Superior temporal gyrus (tissue), 1 donor: ENCODE results near the gene HOMER2.
"Not testable (repeated sequence)": the region's sequence is repeated elsewhere in the genome, so short reads cannot be mapped to it uniquely, and the experiment has no call there.

Experiments used
- DNase-seq: peaks from one replicate; pipeline ENCODE4 v3.0.0-alpha.2; 2016; ENCODE audit errors: extremely low spot score

The HOMER2 gene

DNA sequence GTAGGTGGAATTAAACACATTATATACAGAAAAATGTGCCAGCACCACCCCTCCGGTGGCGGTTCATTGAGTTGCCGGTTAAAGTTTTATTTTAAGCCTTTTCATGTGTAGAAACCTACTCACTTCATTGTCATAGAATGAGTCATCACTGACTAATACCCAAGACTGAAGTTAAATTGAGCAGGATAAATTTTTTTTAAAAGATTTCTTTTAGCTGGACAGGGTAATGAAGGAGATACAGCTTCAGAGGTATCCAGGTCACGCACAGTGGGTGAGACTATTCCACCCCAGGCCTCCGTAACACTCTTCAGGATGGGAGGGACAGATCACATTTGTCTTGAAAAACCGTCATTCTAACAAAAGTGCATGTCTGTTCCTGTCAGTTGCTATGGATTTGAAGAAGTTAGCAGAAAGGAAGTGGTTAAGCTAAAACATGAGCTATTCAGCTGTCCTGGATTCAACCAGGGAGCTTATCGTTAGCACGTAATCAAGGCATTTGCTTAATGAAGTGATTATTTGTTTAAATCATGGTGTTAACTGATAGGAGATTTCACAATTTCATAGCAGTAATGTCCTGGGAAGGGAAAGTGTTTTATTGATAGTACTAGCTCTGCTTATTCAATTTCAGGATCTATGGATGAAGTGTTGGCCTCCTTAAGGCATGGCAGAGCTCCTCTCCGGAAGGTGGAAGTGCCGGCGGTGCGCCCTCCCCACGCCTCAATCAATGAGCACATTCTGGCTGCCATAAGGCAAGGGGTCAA, 119.7 kb downstream of the HOMER2 start:
- no peak for DNase-seq

DNA sequence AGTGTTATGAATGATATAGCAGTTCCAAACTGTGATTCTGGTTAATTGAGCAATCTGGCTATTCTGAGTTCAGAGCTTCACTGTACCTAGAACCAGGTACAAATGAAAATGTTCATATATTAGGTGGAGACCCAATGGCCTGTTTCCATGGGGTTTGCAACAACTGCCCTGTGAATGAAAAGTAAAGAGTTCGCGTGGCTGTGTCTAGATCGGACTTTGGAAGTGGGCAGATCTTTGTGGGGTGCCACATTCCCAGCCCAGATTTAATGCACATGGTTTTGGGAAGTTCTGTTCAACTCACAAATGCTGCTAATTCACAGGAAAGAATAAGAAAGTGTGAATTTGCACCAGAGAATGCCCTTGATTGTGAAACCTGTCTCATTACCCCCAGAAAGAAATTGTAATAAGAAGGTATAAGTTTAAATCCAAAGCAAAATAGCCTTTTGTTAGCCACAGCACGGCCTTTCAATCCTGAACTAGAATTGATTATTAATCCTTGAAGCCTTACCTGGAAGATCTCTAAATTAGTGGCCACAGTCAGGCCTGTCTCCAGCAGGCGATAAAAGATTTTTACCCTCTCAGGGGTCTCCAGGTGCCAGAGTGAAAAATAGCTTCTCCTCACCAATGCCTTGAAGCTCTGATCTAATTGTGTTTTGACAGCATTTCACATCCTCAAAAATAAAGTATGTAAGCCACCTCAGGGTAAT, 120.5 kb downstream of the HOMER2 start:
- no peak for DNase-seq

DNA sequence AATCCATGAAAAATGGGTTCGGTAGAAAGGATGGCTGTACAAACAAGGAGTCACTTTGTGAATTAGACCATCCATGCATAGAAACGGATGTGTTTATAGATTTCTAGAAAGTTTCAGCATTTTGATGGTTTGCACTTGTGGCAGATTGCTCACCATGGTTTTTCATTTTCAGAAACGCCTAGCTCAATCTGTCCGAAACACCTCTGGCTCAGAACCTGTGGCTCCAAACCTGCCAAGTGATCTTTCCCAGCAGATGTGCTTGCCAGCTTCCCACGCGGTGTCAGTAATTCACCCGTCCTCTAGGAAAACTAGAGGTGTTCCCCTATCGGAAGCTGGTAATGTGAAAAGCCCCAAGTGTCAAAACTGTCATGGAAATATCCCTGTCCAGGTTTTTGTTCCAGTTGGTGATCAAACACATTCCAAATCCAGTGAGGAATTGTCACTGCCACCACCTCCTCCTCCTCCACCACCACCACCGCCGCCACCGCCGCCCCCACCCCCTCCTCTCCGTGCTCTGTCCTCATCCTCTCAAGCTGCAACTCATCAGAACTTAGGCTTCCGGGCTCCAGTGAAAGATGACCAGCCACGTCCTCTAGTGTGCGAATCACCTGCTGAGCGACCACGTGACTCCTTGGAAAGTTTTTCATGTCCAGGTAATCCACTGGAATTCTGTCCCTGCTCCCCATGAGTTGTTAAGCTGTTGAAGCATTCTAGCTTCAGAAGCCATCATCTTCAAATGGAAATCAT, 121.9 kb downstream of the HOMER2 start:
- DNase-seq = no peak

DNA sequence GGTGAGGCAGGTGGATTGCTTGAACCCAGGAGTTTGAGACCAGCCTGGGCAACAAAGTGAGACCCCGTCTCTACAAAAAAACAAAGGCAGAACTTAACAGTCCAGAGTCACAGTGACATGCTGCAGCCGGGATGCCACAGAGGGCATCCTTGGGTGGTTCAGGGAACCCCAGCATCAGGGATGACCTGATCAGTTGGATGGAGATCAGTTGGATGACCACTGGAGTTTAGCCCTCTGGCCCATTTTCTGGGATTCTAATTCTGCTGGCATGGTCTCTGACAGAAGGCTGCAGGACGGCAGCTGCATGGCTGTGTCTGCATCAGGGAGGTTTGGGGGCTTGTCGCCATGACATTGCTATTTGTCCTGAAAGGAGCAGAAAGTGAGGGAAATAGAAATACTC, 123.3 kb downstream of the HOMER2 start:
- no peak for DNase-seq

DNA sequence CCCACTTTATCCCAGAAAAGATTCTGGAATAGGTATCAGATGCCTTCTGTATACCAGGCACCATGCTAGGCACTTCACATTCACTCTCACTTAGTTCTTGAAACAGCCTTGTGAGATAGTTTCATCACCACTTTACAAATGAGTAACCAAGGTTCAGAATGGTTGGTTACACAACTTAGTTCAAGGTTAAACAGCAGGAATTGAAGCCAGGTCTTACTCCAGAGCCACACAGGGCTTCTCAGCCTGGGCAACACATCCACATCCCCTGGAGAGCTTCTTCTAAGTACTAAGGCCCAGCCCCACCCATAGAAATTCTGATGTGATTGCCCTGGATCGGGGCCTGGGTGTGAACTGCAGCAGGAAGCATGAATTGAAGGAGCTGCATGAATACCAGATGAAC, 124.4 kb downstream of the HOMER2 start:
- no peak for DNase-seq

DNA sequence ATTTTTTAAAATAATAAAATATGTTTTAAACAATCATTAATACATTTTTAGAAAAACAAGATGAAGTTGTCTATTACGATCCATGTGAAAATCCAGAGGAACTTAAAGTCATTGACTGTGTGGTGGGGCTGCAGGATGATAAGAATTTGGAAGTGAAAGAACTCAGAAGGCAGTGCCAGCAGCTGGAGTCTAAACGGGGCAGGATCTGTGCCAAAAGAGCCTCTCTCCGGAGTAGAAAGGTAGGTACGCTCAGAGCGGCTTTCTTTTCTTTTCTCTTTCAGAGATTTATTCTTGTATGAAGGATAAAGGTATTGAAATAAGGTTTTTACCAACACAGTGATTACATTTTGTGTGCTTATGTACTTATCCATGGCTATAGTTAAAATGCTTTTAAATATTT, 129.5 kb downstream of the HOMER2 start:
- DNase-seq = no peak

DNA sequence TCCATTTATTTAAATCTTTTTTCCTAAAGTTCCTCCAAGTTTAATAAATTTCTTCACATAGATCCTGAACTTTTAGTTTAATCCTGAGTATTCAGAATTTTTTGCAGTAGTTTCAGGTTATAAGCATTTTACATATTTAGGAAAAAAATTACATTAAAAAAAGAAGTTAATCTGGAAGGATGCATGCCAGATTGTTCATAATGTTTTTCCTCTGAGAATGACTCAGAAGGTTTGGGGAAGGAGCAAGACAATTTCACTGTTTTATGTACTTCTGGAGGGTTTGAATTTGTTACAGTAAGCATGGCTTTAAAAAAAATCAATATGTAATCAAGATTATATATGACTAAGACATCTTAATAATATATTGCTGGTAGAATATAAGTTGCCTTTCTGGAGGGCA, 130.7 kb downstream of the HOMER2 start:
- not testable (repeated sequence) for DNase-seq

DNA sequence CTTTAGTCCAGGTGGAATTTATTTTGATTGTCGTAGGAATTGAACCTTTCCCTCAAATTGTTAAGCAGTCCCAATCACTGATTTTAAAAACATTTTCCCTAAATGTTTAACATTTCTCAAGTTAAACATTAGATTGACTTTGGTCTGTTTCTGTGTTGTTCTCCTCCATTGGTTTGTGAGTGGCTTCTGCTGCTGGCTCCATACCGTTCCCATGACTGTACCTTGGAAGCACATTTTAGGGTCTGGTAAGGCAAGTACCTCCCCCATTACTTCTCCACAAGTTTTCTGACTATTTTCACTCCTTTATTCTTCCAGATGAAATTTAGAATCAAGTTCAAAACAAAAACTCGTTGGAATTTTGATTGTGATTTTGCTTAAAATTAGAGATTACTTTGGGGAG, 131.1 kb downstream of the HOMER2 start:
- not testable (repeated sequence) for DNase-seq

DNA sequence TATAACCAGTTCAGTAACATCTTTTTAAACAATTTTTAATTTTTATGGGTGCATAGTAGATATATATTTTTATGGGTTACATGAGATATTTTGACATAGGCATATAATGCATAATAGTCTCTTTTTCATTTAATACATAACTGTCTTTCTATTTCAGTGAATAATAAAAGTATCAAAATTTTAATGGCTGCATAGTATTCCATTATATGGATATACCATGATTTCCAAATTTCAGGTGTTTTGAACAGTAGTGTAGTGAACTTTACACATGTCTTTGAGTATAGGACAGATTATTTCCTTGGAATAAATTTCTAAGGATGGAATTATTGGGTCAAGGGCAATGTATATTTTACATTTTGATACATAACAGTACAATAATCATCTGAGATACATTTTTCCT, 132.4 kb downstream of the HOMER2 start:
- no peak for DNase-seq

DNA sequence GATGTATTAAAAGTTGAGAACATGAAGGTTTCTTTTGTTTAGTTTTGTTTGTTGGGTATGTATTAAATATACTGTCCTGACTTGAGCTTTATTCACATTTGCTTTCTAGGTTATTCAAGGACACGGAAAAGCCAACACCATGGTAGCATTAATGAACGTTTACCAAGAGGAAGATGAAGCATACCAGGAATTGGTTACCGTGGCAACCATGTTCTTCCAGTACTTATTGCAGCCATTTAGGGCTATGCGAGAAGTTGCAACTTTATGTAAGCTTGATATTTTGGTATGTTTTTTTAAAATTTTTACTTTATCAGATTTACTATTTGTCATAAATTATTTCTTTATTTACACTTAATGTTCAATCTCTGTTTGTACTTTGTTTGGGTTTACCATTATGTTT, 139.5 kb downstream of the HOMER2 start:
- no peak for DNase-seq

DNA sequence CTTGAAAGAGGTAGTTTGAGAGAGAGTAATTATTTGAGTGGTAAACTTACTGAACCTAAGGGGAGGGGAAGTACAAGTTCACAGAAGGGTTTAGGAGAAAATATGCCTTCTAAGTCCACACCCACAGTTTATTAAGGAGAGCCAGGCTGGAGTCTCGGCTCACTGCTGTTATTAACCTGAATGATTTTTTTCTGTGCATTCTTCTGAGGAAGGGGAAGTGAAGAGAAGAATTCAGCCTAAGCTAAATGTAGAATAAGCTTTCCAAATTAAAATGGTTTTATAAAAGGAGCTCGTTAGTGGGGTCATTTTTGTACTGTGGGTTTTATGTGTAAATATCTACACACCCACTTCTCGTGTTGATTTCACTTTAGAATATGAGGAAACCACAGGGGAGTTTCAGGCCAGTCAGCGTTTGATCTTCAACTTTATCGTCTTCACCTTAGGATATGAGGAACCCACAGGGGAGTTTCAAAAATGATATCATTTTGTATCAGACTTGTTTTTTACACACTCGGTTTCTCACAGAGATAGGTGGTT, 141.6 kb downstream of the HOMER2 start:
- DNase-seq = no peak

DNA sequence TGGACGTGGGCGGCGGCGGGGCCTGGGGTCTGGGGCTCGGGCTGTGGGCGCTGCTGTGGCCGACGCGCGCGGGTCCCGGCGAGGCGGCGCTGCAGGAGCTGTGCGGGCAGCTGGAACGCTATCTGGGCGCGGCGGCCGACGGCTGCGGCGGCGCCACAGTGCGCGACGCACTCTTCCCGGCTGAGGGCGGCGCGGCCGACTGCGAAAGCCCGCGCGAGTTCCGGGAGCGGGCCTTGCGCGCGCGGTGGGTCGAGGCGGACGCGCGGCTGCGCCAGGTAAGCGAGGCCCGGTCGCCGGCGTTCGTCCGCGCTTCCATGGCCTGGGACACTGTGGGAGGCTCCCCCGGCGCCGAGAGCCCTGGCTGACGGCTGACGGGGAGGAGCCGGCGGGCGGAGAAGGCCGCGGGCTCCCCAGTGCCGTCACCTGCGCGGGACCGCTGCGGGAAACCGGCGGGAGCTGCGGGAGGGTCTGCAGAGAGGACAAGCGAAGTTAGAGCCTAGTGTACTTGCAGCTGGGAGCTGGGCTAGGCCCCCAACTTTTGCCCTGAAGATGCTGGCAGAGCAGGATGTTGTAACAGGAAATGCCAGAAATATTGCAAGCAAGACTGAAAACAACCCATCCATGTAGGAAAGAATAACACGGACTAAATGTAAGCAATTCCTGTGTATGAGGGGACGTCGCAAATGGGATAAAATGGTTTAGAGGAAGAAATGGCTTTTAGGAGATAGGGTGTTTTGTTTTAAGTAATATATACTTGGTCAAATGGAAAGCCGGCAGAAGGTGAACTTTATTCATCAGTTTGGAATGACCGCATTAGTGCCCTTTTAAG, 142.2 kb downstream of the HOMER2 start:
- peak; percentile 42 for DNase-seq

DNA sequence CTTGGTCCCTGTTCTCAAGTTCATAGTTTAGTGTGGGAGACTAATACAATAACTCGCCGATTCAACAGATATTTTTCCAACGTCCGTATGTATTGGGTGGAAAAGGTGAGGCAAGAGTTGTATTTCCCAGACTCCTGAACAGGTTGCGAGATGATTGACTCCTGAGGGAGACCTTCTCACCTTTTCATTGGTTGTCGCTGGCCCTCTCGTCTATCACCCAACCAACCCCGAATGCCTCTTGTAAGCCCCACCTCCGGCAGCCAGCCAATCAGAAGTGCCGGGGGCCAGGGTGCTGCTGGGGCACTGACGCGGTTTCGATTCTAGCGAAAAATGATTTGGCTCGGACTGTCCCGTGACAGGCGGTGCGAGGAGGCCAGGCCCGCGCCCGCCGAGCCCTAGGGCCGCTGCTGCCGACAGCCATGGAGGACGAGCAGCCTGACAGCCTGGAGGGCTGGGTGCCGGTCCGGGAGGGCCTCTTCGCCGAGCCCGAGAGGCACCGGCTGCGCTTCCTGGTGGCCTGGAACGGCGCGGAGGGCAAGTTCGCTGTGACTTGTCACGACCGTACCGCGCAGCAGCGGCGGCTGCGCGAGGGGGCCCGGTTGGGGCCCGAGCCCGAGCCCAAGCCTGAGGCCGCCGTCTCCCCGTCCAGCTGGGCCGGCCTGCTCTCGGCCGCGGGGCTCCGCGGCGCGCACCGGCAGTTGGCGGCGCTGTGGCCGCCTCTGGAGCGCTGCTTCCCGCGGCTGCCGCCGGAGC, 143.0 kb downstream of the HOMER2 start, which contains the start of gene WHAMM:
TSS of gene WHAMM (plus strand) at position 321 of the 753 bp plus-strand sequence. CDS start at position 420, 99 bp downstream.
- DNase-seq = peak; percentile 99

DNA sequence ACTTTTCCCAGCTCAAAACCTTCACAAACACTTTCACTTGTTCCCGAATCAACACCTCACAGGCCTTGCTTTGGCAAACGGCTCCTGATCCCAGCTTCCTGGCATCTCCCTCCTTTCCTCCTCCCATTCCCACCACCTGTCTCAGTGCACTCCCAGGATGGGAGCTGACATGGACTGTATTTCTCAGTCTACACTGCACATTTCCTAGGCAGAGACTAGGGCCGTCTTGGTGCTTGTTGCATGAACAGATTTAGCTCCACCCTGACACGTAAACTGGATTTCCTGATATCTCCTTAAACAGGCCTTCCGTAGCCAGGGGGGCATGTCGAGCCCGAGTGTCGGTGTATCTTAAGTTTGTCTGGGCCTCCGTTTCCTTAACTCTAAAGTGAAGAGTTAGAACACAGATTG, 143.9 kb downstream of the HOMER2 start:
- no peak for DNase-seq

DNA sequence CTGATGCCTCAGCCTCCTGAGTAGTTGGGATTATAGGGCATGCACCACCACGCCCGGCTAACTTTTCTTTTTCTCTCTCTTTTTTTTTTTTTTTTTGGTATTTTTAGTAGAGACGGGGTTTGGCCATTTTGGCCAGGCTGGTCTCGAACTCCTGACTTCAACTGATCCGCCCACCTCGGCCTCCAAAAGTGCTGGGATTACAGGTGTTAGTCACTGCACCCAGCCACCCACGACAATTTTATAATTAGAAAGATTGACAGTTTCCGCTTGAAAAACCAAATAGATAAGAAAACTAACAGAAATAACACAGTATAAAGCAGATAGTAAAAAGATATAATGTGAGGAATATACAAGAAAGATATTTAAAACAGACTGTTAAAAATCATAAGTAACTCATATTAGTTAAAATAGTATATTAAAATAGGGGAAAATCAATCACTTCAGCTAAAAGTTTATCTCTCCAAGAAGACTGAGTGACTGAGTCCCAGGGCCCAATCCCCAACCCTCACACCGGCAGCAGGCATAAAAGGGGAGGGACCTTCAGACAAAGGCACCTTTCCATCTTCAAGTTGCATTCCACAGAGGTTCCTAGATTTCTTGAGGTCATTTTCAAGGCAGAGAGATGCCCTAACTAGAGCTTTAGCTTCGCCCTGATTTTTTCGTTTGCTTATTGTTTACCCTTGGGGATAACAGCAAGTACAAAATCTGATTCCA, 144.4 kb downstream of the HOMER2 start:
- DNase-seq = no peak

DNA sequence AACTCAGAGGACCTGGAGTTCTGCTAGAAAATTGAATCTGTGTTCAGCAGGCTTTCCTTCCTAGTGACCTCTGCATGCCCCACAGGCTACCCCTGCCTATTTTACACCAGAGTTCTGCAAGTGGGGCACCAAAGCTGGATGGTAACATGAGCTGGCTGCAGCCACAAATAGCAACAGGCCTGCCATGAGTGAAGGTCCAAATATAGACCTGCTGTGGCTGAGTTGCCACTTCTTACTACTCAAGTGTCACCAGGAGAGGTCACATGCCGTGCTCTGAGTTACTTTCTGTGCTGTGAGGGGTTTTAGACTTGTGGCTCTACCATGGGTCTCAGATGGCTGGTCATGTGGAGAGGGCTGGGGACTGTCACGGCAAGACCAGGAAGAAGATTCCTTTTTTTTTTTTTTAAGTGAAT, 146.5 kb downstream of the HOMER2 start, which contains the start of gene FSD2:
TSS of gene FSD2 (minus strand) at position 76 of the 413 bp plus-strand sequence. CDS start 18,679 bp downstream, outside the sequence.
- DNase-seq = no peak

DNA sequence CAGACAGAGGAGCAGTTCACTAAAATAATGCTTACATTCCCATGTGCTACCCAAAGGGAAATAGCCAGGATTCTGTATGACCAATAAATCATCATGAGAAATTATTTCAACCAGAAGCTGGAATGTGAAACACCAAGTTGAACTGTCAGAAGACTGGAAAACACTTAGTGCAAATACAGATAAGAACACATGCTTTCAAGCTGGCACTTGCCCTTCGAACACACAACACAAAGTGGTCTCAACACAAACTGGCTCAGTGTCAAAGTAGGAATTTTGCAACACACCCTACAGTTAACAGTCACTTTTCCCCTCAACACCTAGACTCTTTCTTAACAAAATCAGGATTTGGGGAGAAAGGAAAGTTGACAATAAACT, 148.0 kb downstream of the HOMER2 start:
- DNase-seq = no peak

DNA sequence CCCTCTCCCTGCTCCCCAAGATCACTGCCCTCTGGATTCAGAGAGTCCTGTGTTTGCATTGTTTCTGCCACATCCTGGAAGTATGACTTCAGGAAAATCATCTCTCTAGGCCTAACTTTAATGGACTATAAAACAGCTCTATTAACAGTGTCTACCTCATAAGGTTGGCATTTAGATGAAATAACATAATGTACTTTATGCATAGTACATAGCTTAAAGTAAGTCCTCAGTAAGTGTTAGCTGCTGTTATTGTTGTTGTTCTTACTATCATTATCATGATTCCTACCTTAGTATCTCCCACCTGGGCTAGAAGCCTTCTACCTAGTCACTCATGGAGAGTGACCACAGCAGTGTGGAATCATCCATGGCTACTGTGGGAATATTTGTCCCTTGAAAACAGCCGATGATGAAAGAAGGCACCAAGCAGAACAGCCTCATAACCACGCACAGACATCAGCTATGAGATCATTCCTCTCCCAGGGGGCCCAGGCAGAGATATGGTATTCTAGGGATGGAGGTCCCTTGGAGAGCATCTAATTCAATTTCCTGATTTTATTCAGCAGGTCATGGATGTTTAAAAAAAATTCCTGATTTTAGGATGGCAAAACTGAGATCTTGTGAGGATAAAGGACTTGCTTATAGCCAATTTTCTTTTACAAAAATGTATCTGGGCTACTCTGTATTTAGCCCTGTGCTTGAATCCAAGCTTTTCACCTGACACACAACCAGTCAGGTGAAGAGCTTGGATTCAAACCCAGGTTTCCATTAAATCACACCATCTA, 148.5 kb downstream of the HOMER2 start:
- DNase-seq = no peak

DNA sequence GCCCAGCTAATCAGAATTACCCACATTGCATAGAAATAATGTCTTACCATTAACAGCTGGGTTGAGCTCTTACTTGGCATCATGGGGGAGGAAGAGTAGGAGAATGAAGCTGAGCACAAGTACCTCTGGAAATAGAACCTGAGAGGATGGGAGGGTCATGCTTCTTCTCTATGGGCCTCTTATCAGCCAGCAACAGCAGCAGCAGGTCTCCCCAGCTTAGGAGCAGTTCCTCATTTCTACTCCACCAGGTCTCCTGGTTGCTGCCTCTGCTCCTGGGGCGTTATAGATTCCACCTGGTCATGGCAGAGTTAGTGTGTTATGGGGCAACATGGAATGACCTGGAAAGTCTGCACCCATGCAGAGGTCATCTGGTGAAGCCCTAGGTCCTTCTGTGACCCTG, 150.0 kb downstream of the HOMER2 start:
- DNase-seq = no peak
